Activated naive CD4-positive, alpha-beta T cell treated with anti-CD3 and anti-CD28 coated beads, Interleukin-2, amount 50 U/mL, for 72 hours (primary cell): Measurements from ENCODE around the gene MPHOSPH10. TPM values are rescaled to one million over a fixed set of nuclear protein-coding genes. Genes with fewer than 3 reads are reported as not detected.
"Not testable (repeated sequence)": the region's sequence is repeated elsewhere in the genome, so short reads cannot be mapped to it uniquely, and the experiment has no call there.

Source experiments
- ATAC-seq, 2 donors: fragments of 150-1000 bp; cut with Tn5 transposase; 2 replicates each; pipeline ENCODE4 v1.10.0; 2021; ENCODE audit warnings: mild to moderate bottlenecking in 2 of 2, moderate library complexity in 2 of 2
- DNase-seq, 2 donors: peaks; one replicate each; pipeline ENCODE4 v3.0.0; 2021 to 2022; ENCODE audit warnings: low spot score in 2 of 2
- H3K27ac Mint-ChIP-seq, 2 donors: one replicate each; pipeline ENCODE4 v1.8.0; 2022; ENCODE audit warnings: mild to moderate bottlenecking in 2 of 2, mixed read lengths in 2 of 2
- H3K36me3 Mint-ChIP-seq, 2 donors: one replicate each; pipeline ENCODE4 v1.8.0; 2022; ENCODE audit warnings: mixed read lengths in 2 of 2
- H3K9me3 Mint-ChIP-seq, 2 donors: one replicate each; pipeline ENCODE4 v1.8.0; 2022; ENCODE audit warnings: mixed read lengths in 2 of 2
- total RNA-seq, 2 donors: library from RNA; stranded (reverse); gene quantifications; one replicate each; pipeline ENCODE4 v1.2.3, GENCODE V29; 2022

Gene MPHOSPH10, protein sequence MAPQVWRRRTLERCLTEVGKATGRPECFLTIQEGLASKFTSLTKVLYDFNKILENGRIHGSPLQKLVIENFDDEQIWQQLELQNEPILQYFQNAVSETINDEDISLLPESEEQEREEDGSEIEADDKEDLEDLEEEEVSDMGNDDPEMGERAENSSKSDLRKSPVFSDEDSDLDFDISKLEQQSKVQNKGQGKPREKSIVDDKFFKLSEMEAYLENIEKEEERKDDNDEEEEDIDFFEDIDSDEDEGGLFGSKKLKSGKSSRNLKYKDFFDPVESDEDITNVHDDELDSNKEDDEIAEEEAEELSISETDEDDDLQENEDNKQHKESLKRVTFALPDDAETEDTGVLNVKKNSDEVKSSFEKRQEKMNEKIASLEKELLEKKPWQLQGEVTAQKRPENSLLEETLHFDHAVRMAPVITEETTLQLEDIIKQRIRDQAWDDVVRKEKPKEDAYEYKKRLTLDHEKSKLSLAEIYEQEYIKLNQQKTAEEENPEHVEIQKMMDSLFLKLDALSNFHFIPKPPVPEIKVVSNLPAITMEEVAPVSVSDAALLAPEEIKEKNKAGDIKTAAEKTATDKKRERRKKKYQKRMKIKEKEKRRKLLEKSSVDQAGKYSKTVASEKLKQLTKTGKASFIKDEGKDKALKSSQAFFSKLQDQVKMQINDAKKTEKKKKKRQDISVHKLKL
- total RNA-seq: 10 to 100 TPM; 37.1 to 42.7 TPM

DNA sequence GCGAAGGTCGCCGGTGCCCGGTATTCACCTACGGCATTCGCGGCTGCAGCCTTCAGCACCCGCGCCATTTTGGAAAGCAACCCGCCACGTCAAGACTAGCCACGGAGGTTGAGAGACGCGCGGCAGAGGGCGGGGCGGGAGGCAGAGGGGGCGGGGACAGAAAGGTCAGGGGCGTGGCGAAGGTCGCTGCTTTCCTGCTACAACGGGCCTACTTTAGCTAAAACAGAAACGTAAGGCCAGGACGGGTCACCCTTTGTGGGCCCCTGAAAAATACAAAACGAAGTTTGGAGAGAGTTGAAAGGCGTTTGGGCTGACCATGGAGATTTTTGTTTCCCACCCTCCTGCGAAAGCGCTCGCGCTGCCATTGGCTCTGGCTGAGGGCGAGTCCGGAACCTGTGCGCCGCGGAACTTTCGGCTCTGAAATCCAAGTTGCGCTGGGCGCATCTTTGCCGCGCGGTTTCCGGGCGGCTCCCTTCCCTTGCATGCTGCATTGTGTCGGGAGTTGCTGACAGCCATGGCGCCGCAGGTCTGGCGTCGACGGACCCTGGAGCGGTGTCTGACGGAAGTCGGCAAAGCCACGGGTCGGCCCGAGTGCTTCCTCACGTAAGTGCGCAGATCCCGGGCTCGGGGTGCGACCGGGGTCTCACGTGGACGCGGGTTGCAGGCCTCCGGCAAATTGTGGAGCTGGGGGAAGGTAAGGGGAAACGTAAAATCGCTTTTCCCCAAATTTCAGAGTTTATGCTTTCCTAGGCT is at the start of gene MPHOSPH10, which contains the start of gene MCEE:
Gene MPHOSPH10, plus strand, starts transcription at position 483 of the 753 bp plus-strand sequence. Its CDS starts 32 bp downstream, at position 515.
Gene MCEE, minus strand, starts transcription at position 78 of the 753 bp plus-strand sequence. Its CDS starts 10 bp downstream, at position 68.
- DNase-seq (peak; percentile 90 to 91), ATAC-seq (peak; percentile 90 to 95)
- Mint-ChIP-seq H3K36me3 (peaks cover 0 to 9% of the 10 kb centered on the region in 2 donors), H3K27ac (peak within 1 kb of the TSS in 1 of 2 donors; percentile 96), H3K9me3 (no peaks in the 10 kb centered on the region)

DNA sequence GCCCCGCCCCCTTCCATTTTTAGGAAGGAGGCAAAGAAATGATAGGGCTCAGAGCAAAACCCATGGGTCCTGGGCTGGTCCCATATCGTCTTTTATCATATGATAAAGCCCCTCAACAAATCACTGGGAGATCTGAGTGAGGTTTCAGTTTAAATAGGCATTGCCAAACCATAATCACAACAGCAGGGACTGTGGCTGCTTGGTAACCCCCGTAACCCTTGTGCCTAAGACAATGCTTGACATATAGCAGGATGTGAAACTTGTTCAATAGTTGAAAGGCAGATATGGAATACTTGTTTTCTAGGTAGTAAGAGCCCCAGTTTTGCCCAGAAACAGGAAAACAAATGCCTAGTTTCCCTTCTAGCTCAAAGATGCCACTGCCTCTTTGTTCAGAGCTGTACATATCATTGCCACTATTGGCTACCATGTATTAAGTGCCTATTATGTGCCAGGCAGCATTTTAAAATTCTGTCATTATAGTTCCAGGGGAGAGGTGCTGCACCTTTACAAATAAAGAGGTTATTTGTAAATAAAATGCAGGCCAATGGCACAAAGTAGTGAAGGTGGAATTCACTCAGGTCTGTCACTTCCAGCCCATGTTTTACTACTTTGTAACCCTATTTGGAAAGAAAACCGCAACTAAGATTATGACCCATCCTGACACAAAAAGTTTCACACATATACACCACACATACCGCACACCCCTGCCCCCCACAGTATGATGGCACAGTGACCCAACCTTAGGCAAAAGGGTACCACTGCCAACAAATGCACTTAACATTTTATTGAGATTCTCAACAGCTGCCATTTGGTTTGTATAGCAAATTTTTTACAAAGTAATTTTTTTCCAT is 47.8 kb upstream of the MPHOSPH10 start:
- no peaks in the 10 kb centered on the region for H3K9me3 Mint-ChIP-seq
- peaks cover 0 to 9% of the 10 kb centered on the region in 2 donors for H3K36me3 Mint-ChIP-seq
- DNase-seq (peak in 1 of 2 donors; percentile 37), ATAC-seq (peak; percentile 93 to 95)
- peak overlapping the region in 1 of 2 donors; percentile 4 for H3K27ac Mint-ChIP-seq

DNA sequence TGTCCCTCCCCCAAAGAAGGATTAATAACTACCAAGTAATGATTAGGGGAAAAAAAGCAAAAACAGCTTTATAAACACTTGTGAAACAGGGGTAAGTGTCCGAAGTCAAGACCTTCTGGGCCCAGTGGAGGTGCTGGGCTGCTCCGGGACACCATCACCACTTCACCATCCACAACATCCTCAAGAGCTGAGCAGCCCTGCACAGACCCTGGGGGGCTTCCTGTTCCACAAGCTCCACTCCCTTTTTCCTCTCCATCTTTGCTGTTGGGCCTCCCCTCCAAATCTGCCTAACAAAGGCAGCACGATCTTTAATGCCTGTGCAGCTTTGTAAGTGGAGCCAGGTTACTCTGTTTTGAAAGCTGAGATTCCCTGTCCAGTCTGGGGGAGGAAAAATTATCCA is 47.1 kb upstream of the MPHOSPH10 start:
- not testable (repeated sequence) for H3K9me3 Mint-ChIP-seq, H3K27ac Mint-ChIP-seq, DNase-seq, H3K36me3 Mint-ChIP-seq, ATAC-seq

DNA sequence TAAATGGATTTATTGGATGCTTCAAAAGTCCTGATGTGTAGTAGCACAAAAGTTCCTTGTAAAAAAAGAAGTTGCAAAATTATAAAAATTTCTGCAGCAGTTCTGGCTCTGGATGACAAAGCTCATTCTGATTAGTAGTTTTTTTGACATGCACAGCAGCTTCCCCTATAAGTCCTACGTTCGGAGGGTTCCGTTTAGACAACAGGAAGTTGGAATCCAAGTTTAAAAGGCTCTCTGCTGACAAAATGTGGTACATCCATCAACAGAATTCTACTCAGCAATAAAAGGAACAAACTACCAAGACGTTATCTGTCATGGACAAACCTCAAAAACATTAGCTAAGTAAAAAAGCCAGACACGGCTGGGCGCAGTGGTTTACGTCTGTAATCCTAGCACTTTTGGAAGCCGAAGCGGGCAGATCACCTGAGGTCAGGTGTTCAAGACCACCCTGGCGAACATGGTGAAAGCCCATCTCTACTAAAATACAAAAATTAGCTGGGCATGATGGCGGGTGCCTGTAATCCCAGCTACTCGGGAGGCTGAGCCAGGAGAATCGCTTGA is 46.6 kb upstream of the MPHOSPH10 start:
- not testable (repeated sequence) for DNase-seq, ATAC-seq, H3K9me3 Mint-ChIP-seq, H3K27ac Mint-ChIP-seq, H3K36me3 Mint-ChIP-seq

DNA sequence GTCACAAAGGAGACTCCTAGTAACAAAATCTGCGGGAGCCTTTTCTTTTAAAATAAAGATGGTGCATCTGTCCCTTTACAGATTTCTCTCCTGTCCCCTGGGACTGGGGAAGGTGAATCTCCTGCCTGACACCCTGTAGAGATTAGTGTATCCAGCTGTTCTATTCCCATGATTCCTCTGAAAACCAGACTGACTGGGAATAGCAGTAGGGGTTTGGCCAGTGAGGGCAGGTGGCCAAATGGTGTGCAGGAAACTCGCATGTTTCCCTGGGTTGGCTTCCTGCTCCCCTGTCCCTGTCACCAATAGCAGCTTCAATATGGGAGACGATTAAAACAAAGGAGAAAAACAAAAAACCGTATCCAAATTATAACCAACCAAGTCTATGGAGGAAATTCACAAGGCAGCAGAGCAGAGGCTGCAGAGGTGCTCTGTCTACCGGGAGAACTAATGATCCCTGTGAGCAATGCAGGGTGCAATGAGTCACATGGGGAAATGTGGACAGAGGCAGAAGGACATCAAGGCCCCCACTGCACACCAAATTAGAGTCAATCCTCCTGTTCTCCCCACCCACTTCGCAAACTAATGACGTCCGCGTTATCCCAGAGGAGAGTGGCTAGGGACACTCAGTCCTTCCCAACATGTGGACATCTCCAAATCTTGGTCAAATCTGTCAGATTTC is 45.0 kb upstream of the MPHOSPH10 start:
- not testable (repeated sequence) for ATAC-seq, H3K9me3 Mint-ChIP-seq, H3K36me3 Mint-ChIP-seq, H3K27ac Mint-ChIP-seq, DNase-seq

DNA sequence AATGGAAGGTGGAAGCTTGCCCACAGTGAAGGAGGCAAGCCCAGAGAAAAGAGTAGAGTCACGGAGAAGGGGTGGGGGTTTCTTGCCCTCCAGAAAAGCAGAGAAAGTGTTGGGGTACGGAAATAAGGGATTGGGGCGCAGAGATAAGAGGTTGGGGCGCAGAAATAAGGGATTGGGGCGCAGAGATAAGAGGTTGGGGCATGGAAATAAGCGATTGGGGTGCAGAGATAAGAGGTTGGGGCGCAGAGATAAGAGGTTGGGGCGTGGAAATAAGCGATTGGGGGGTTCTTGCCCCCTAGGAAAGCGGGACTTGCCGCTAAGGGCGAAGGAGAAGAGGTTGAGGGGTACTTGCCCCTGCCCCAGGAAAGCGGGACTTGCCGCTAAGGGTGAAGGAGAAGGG is 41.0 kb upstream of the MPHOSPH10 start:
- H3K36me3 Mint-ChIP-seq, H3K9me3 Mint-ChIP-seq, H3K27ac Mint-ChIP-seq, DNase-seq, ATAC-seq: not testable (repeated sequence)

DNA sequence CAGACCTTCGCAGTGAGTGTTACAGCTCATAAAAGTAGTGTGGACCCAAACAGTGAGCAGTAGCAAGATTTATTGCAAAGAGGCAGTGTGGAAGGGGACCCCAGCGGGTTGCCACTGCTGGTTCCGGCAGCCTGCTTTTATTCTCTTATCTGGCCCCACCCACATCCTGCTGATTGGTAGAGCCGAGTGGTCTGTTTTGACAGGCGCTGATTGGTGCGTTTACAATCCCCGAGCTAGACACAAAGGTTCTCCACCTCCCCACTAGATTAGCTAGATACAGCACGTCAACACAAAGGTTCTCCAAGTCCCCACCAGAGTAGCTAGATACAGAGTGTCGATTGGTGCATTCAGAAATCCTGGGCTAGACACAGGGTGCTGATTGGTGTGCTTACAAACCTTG is 38.6 kb upstream of the MPHOSPH10 start:
- H3K9me3 Mint-ChIP-seq, ATAC-seq, H3K36me3 Mint-ChIP-seq, DNase-seq, H3K27ac Mint-ChIP-seq: not testable (repeated sequence)

DNA sequence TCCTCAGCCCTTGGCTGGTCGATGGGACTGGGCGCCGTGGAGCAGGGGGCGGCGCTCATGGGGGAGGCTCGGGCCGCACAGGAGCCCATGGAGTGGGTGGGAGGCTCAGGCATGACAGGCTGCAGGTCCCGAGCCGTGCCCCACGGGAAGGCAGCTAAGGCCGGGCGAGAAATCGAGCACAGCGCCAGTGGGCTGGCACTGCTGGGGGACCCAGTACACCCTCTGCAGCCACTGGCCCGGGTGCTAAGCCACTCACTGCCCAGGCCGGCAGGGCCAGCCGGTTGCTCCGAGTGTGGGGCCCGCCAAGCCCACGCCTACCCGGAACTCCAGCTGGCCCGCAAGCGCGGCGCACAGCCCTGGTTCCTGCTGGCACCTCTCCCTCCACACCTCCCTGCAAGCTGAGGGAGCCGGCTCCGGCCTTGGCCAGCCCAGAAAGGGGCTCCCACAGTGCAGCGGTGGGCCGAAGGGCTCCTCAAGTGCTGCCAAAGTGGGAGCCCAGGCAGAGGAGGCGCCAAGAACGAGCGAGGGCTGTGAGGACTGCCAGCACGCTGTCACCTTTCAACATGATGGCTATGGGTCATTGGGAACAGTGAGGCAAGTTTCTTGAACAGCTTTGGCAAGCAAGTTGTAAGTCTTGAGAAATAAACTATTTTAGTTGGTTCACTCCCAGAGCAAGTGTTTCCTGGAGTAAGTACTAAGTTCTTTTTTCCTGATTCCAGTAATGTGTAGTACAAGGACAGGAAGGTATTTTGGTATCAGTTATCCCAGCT is 37.8 kb upstream of the MPHOSPH10 start:
- H3K27ac Mint-ChIP-seq, H3K36me3 Mint-ChIP-seq, DNase-seq, ATAC-seq, H3K9me3 Mint-ChIP-seq: not testable (repeated sequence)

DNA sequence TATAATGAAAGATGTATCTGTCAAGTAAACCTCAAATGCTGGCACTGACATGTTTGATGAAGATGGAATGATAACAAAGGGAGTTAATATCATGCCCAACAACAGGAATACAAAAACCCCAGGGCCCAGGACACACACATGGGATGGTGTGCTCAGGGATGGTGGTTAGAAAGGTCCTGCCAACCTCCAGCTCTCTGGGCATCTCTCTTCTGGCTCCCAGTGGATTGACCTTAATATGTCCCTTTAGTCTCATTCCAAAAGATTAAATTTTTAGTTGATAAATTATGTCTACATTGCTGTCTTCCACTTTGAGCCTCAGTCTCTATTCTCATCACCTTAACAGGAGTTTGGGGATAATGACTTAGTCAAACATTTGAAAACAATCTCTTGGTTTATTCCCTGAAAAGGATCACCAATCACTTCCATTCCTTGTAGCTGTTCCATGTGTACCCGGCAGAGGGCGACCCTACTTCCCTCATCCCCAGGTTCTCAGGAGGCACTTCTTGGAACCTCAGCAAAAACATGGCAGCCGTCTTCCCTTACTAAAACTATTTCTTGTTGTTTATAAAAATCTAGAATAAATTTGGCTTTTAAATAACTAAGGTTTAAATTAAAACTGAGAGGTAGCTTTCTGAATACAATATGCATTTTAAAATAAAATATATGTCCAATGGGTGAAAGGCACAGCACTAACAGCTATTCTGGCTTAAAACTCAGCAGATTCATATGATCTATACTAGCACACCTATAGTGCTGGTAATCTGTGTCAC is 30.1 kb upstream of the MPHOSPH10 start:
- DNase-seq: peak in 1 of 2 donors; percentile 52
- Mint-ChIP-seq H3K27ac (no peak overlapping the region), H3K9me3 (peaks cover 2% of the 10 kb centered on the region in 2 donors), H3K36me3 (peaks cover 0 to 3% of the 10 kb centered on the region in 2 donors)
- peak; percentile 64 to 81 for ATAC-seq

DNA sequence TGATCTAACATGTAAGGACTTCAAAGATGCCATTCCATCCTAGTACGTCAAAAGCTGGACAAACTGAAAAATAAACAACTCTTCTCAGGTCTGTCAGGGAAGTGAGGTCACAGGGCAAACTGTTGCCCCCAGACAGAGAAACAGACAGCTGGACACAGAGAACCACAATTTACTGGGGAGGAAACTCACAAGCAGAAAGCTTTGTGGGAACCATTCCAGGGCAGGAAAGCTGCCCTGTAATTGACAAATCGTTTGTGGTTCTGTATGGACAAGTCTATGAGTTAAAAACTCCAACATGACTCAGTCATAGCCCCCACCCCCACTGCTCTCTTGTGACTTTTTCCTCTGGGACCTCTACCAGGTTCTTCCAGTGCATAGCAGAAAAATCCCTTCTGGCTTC is 28.8 kb upstream of the MPHOSPH10 start:
- peaks cover 3 to 4% of the 10 kb centered on the region in 2 donors for H3K9me3 Mint-ChIP-seq
- no peak for ATAC-seq
- H3K36me3 Mint-ChIP-seq: peaks cover 0 to 5% of the 10 kb centered on the region in 2 donors
- no peak overlapping the region for H3K27ac Mint-ChIP-seq
- DNase-seq: no peak

DNA sequence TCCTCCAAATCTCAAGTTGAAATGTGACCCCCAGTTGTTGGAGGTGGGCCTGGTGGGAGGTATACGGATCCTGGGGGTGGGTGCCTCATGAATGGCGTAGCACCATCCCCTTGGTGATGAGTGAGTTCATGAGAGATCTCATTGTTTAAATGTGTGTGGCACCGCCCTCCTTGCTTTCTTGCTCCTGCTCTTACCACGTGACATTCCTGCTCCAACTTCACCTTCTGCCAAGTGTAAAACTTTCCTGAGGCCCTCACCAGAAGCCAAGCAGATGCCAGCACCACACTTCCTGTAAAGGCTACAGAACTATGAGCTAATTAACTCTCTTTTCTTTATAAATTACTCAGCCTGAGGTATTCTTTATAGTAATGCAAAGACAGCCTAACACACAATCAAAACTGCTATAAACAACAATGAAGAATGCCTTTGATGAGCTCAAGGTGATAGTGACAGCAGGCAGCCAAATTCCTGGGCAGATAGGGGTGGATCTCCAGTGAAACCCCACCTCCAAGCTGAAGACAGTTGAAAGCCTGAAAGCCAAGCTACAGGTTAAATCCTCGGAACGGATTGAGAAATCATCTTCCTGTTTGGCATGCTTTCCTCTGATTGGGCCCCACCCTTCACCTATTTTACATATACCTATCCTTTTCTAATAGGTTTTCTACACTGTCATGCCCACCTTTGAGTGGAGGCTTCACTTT is 27.3 kb upstream of the MPHOSPH10 start:
- ATAC-seq: no peak
- H3K27ac Mint-ChIP-seq: no peak overlapping the region

DNA sequence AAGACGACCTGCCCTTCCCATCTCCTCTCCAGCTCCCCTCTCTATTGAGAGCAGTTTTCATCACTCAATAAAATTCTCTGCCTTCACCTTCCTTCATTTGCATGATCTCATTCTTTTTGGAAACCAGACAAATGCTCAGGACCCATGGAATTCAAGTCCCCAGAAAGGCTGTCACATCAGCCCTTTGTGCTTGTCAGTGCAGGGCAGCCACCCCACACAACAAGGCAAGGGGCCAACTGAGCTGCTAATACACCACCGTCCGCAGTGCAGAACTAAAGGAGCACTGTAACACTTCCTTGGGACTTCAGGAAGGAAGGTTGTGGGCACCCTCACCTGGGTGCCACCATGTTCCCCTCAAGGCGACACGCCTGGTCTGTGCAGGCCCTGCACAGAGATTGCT is 26.6 kb upstream of the MPHOSPH10 start:
- Mint-ChIP-seq H3K9me3 (peaks cover 3 to 4% of the 10 kb centered on the region in 2 donors), H3K36me3 (peaks cover 0 to 5% of the 10 kb centered on the region in 2 donors), H3K27ac (no peak overlapping the region)
- ATAC-seq (no peak), DNase-seq (no peak)

More for the DNA sequence above, 27.3 kb upstream of the MPHOSPH10 start:
- no peak for DNase-seq
- Mint-ChIP-seq H3K9me3 (peaks cover 3 to 4% of the 10 kb centered on the region in 2 donors), H3K36me3 (peaks cover 0 to 5% of the 10 kb centered on the region in 2 donors)

DNA sequence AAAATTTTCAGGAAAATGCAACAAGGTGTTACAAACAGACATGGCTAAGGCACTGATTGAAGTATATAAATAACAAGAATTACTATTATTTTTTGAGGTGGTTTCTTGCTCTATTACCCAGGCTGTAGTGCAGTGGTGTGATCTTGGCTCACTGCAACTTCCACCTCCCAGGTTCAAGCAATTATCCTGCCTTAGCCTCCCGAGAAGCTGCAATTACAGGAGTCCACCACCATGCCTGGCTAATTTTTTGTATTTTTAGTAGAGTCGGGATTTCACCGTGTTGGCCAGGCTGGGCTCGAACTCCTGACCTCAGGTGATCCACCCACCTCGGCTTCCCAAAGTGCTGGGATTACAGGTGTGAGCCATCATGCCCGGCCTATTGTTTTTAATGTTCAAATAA is 24.0 kb upstream of the MPHOSPH10 start:
- DNase-seq, H3K27ac Mint-ChIP-seq, H3K36me3 Mint-ChIP-seq, H3K9me3 Mint-ChIP-seq, ATAC-seq: not testable (repeated sequence)
